Stimulated activated effector memory CD8-positive, alpha-beta T cell treated with anti-CD3 and anti-CD28 coated beads, Interleukin-12 subunit alpha, Interleukin-12 subunit beta, amount 100 ng/mL, for 72 hours (primary cell): ENCODE measurements around the gene ADCY10.
A peak's percentile ranks its signal among the peaks of the same experiment; 100 is the strongest.
"Not testable (repeated sequence)": the region's sequence is repeated elsewhere in the genome, so short reads cannot be mapped to it uniquely, and the experiment has no call there.

Experiments used
- ATAC-seq: fragments of 150-1000 bp; cut with Tn5 transposase; 2 replicates; pipeline ENCODE4 v1.10.0; 2021
- DNase-seq, 2 donors: peaks; one replicate each; pipeline ENCODE4 v3.0.0; 2021 to 2022; ENCODE audit warnings: low spot score in 2 of 2
- H3K27ac Mint-ChIP-seq: one replicate; pipeline ENCODE4 v1.8.0; 2022; ENCODE audit warnings: mild to moderate bottlenecking, mixed read lengths
- H3K36me3 Mint-ChIP-seq: one replicate; pipeline ENCODE4 v1.8.0; 2022; ENCODE audit warnings: mild to moderate bottlenecking, mixed read lengths
- H3K4me1 Mint-ChIP-seq: one replicate; pipeline ENCODE4 v1.8.0; 2022; ENCODE audit warnings: mixed read lengths
- H3K4me3 Mint-ChIP-seq: one replicate; pipeline ENCODE4 v1.8.0; 2022; ENCODE audit warnings: mild to moderate bottlenecking, mixed read lengths
- H3K9me3 Mint-ChIP-seq: one replicate; pipeline ENCODE4 v1.8.0; 2022; ENCODE audit warnings: mixed read lengths

The ADCY10 gene

DNA sequence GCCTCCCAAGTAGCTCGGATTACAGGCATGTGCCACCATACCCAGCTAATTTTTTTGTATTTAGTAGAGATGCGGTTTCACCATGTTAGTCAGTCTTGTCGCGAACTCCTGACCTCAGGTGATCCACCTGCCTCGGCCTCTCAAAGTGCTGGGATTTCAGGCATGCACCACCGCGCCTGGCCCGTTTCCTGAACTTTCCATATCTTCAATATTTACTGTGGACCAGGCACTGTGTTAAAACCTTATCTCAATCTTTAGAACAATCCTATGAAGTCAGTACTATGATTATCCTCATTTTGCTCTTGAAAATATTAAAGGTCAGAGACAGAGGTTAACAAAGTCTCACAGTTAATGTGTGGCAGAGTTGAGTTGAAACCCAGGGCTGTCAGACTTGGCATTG is 1.6 kb upstream of the ADCY10 start:
- no peaks in the 10 kb centered on the region for H3K4me1 Mint-ChIP-seq
- no peak for ATAC-seq
- no peaks in the 10 kb centered on the region for H3K9me3 Mint-ChIP-seq
- no peak for DNase-seq
- H3K27ac Mint-ChIP-seq, result no peak overlapping the region
- no peak overlapping the region for H3K4me3 Mint-ChIP-seq
- peaks cover 32% of the 10 kb centered on the region for H3K36me3 Mint-ChIP-seq

GRCh38 chr1:167912294-167912693 is 1.6 kb downstream of the ADCY10 start:
- DNase-seq, result no peak
- Mint-ChIP-seq H3K9me3 (peaks cover 4% of the 10 kb centered on the region), H3K4me3 (no peak overlapping the region), H3K4me1 (no peaks in the 10 kb centered on the region), H3K27ac (no peak overlapping the region), H3K36me3 (peaks cover 15% of the 10 kb centered on the region)
- ATAC-seq, result no peak

GRCh38 chr1:167911413-167911812 is 2.5 kb downstream of the ADCY10 start:
- H3K4me1 Mint-ChIP-seq, result no peaks in the 10 kb centered on the region
- H3K36me3 Mint-ChIP-seq, result peaks cover 6% of the 10 kb centered on the region
- ATAC-seq (no peak), DNase-seq (no peak)
- no peak overlapping the region for H3K4me3 Mint-ChIP-seq
- no peak overlapping the region for H3K27ac Mint-ChIP-seq
- H3K9me3 Mint-ChIP-seq, result peaks cover 4% of the 10 kb centered on the region

- no peak overlapping the region for H3K4me3 Mint-ChIP-seq
- no peaks in the 10 kb centered on the region for H3K36me3 Mint-ChIP-seq
- DNase-seq (no peak), ATAC-seq (no peak)
- no peaks in the 10 kb centered on the region for H3K4me1 Mint-ChIP-seq
- H3K27ac Mint-ChIP-seq, result no peak overlapping the region
- H3K9me3 Mint-ChIP-seq, result peaks cover 4% of the 10 kb centered on the region
Observed at GRCh38 chr1:167910530-167910929, 3.4 kb downstream of the ADCY10 start.

DNA sequence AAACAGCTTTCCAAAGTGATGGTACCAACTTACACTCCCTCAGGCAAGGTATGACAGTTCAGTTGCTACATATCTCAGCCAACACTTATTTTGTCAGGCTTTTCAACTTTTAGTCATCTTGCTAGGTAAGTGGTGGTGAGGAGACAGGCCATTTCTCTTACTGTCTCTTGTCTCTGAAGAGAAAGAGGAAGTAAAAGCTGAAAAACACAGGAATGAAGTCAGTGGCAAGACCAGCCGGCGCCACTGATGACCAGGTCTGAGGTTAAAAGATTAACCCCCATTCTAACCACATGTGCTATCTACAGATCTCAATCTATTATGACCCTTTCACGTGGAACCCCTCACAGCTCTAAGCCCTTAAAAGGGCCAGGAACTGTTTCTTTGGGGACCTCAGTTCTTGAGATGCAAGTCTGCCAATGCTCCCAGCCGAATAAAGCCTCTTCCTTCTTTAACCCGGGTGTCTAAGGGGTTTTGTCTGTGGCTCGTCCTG is 4.2 kb downstream of the ADCY10 start:
- ATAC-seq, result peak; percentile 48
- H3K9me3 Mint-ChIP-seq, result peaks cover 4% of the 10 kb centered on the region
- DNase-seq, result no peak
- no peaks in the 10 kb centered on the region for H3K36me3 Mint-ChIP-seq
- no peaks in the 10 kb centered on the region for H3K4me1 Mint-ChIP-seq
- no peak overlapping the region for H3K4me3 Mint-ChIP-seq
- no peak overlapping the region for H3K27ac Mint-ChIP-seq

- Mint-ChIP-seq H3K36me3 (no peaks in the 10 kb centered on the region), H3K9me3 (peaks cover 4% of the 10 kb centered on the region), H3K4me3 (no peak overlapping the region), H3K27ac (no peak overlapping the region), H3K4me1 (no peaks in the 10 kb centered on the region)
- ATAC-seq, result no peak
- DNase-seq, result no peak
Observed at GRCh38 chr1:167905671-167906070, 8.3 kb downstream of the ADCY10 start.

- ATAC-seq, result no peak
Observed at GRCh38 chr1:167905182-167905581, 8.8 kb downstream of the ADCY10 start.

DNA sequence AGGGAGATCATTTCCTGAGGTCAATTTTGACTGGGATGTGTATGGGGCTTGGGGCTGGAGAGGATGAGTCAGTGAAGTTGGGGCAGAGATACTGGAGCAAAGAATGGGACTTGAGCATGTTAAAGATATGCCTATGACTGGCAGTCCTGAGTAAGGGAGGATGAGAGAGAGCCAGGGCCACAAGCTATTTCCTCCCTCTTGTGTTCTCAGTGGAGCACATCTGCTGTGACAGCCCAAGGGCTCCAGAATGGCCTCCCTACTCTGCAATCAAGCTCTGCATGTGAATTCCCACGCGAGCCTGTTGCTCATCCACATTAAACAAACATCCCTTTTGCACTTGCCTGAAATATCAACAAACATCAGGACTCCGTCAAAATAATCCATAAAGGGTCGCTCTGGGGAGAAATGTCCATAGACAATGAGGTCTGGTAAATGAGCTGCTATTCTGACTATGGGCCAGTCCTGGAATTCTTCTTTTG is 9.2 kb downstream of the ADCY10 start:
- Mint-ChIP-seq H3K4me3 (no peak overlapping the region), H3K9me3 (no peaks in the 10 kb centered on the region), H3K27ac (no peak overlapping the region), H3K4me1 (no peaks in the 10 kb centered on the region), H3K36me3 (no peaks in the 10 kb centered on the region)
- DNase-seq, result no peak
- no peak for ATAC-seq

More at GRCh38 chr1:167905182-167905581, 8.8 kb downstream of the ADCY10 start:
- Mint-ChIP-seq H3K4me3 (no peak overlapping the region), H3K27ac (no peak overlapping the region), H3K36me3 (no peaks in the 10 kb centered on the region), H3K4me1 (no peaks in the 10 kb centered on the region), H3K9me3 (peaks cover 3% of the 10 kb centered on the region)
- DNase-seq, result no peak

- H3K4me1 Mint-ChIP-seq, result no peaks in the 10 kb centered on the region
- ATAC-seq (no peak), DNase-seq (no peak)
- H3K4me3 Mint-ChIP-seq, result no peak overlapping the region
- H3K36me3 Mint-ChIP-seq, result no peaks in the 10 kb centered on the region
- H3K9me3 Mint-ChIP-seq, result no peaks in the 10 kb centered on the region
- no peak overlapping the region for H3K27ac Mint-ChIP-seq
Observed at GRCh38 chr1:167900907-167901306, 13.0 kb downstream of the ADCY10 start.

- Mint-ChIP-seq H3K9me3 (no peaks in the 10 kb centered on the region), H3K4me1 (no peaks in the 10 kb centered on the region), H3K36me3 (no peaks in the 10 kb centered on the region), H3K27ac (no peak overlapping the region), H3K4me3 (no peak overlapping the region)
- ATAC-seq (peak; percentile 55), DNase-seq (no peak)
Observed at GRCh38 chr1:167899253-167899681, 14.7 kb downstream of the ADCY10 start.

- no peak for DNase-seq
- ATAC-seq, result no peak
- Mint-ChIP-seq H3K4me1 (no peaks in the 10 kb centered on the region), H3K4me3 (no peak overlapping the region), H3K36me3 (no peaks in the 10 kb centered on the region), H3K9me3 (no peaks in the 10 kb centered on the region), H3K27ac (no peak overlapping the region)
Observed at GRCh38 chr1:167898578-167899222, 15.2 kb downstream of the ADCY10 start.

- ATAC-seq (no peak), DNase-seq (no peak)
- Mint-ChIP-seq H3K27ac (no peak overlapping the region), H3K4me3 (no peak overlapping the region), H3K36me3 (no peaks in the 10 kb centered on the region), H3K4me1 (no peaks in the 10 kb centered on the region), H3K9me3 (no peaks in the 10 kb centered on the region)
Observed at GRCh38 chr1:167893798-167894197, 20.1 kb downstream of the ADCY10 start.

- Mint-ChIP-seq H3K36me3 (no peaks in the 10 kb centered on the region), H3K4me3 (no peak overlapping the region), H3K27ac (no peak overlapping the region), H3K4me1 (no peaks in the 10 kb centered on the region), H3K9me3 (no peaks in the 10 kb centered on the region)
- ATAC-seq (no peak), DNase-seq (no peak)
Observed at GRCh38 chr1:167890400-167890799, 23.5 kb downstream of the ADCY10 start.

DNA sequence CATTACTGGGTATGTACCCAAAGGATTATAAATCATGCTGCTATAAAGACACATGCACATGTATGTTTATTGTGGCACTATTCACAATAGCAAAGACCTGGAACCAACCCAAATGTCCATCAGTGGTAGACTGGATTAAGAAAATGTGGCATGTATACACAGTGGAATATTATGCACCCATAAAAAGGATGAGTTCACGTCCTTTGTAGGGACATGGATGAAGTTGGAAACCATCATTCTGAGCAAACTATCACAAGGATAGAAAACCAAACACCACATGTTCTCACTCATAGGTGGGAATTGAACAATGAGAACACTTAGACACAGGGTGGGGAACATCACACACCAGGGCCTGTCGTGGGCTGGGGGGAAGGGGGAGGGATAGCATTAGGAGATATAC is 26.7 kb downstream of the ADCY10 start:
- not testable (repeated sequence) for H3K36me3 Mint-ChIP-seq, DNase-seq, H3K4me1 Mint-ChIP-seq, H3K4me3 Mint-ChIP-seq, ATAC-seq, H3K9me3 Mint-ChIP-seq, H3K27ac Mint-ChIP-seq

- Mint-ChIP-seq H3K4me3 (no peak overlapping the region), H3K9me3 (no peaks in the 10 kb centered on the region), H3K36me3 (no peaks in the 10 kb centered on the region), H3K27ac (no peak overlapping the region), H3K4me1 (no peaks in the 10 kb centered on the region)
- DNase-seq (no peak), ATAC-seq (no peak)
Observed at GRCh38 chr1:167882376-167882775, 31.6 kb downstream of the ADCY10 start.

DNA sequence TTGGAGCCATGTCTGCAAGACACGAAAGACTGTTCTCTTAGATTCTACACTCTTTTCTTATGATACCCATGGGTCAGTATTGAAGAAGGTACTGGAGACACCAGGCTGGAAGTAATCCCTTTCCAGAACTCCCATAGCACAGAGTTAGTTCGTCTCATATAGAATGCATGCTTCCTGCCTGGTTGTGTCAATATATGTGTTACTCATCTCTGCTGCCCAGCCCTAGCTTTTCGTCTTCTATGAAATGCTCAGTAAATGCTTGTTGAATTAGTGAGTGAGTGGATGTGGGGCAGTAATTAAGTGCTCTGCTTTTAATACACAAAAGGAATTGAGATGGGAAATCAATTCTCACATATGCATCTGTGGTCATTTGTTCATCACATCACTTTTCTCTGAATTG is 32.1 kb downstream of the ADCY10 start:
- DNase-seq (no peak), ATAC-seq (no peak)
- H3K4me3 Mint-ChIP-seq, result no peak overlapping the region
- no peaks in the 10 kb centered on the region for H3K9me3 Mint-ChIP-seq
- no peak overlapping the region for H3K27ac Mint-ChIP-seq
- no peaks in the 10 kb centered on the region for H3K36me3 Mint-ChIP-seq
- H3K4me1 Mint-ChIP-seq, result no peaks in the 10 kb centered on the region
